Suppressor macrophage treated with lipopolysaccharide for 1 hour (primary cell): ENCODE data around the gene UBXN4.
"Not testable (repeated sequence)": the region's sequence is repeated elsewhere in the genome, so short reads cannot be mapped to it uniquely, and the experiment has no call there.

Experiments
- DNase-seq, 3 donors: peaks; one replicate each; pipeline ENCODE4 v3.0.0-alpha.2; 2020 to 2022

The UBXN4 gene, protein sequence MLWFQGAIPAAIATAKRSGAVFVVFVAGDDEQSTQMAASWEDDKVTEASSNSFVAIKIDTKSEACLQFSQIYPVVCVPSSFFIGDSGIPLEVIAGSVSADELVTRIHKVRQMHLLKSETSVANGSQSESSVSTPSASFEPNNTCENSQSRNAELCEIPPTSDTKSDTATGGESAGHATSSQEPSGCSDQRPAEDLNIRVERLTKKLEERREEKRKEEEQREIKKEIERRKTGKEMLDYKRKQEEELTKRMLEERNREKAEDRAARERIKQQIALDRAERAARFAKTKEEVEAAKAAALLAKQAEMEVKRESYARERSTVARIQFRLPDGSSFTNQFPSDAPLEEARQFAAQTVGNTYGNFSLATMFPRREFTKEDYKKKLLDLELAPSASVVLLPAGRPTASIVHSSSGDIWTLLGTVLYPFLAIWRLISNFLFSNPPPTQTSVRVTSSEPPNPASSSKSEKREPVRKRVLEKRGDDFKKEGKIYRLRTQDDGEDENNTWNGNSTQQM

DNA sequence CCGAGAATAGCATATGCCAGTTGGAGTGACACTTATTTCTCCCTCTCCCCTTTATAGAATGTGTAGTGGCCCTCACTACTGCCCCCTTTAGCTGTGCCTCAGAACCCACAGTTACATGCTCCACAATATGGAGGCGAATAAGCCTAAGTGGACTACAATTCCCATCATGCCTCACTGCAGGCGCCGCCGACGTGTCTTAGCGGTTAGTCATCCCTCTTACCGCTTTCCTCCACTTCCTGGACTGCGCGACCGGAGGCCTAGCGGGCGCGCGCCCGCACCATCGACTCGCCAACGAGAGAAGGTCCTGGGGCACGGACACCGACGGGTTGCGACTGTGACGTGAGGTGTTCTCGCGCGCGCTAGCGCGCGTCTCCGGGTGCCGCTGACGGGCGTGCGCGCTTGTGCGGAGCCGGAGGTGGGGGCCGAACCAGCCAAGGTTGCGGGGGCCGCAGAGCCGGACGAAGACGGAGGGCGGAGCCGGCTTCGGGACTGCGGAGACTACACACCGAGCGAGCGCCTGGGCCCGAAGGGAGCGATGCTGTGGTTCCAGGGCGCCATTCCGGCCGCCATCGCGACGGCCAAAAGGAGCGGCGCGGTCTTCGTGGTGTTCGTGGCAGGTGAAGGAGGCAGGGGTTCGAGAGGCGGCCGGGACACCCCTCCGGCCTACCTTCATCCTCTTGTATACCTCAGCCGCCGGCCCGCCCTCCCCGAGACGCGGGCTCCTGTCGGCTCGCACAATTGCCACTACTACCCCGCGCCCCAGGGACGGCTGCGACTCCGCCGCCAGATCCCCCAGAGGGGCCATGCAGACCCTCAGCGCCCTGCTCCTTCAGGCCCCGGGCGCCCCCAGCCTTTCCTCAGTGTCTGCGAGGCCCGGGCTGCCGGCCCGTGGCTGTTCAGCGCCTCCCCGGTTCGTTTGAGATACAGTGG is at the start of gene UBXN4:
Gene UBXN4, plus strand, starts transcription at position 461 of the 930 bp plus-strand sequence. Its CDS starts 75 bp downstream, at position 536.
- DNase-seq, result peak; percentile 98 to 99 (median 99)

DNA sequence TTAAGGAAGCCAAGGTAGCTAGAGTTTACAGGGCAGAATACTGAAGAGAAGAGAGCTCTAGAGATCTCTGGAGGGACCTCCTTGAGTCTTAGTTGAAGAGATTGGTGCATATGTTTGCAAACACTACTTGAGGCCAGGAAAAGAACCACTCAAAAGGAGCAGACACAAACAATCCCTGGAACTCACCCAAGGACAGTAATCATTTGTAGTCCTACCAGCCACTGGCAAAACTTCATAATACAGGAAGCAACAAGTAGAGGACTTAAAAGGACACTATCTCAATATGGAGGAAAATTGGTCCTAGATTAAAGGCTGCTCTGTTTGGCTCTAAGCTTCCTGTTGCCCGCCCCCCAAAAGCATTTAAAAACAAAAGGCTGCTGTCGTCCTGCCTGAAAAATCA is 46.9 kb upstream of the UBXN4 start:
- DNase-seq, result no peak

DNA sequence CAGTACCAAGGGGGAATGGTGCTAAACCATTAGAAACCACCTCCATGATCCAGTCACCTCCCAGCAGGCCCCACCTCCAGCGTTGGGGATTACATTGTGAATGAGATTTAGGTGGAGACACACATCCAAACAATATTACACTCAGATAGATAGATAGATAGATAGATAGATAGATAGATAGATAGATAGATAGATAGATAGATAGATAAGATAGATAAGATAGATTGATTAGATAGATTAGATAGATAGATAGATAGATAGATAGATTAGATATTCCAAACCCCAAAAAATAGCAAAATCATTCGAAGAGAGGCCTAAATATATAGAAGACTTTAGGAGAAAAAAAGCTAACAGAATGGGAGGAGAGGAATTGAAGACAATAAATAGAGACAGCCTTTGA is 42.8 kb upstream of the UBXN4 start:
- DNase-seq, result no peak

DNA sequence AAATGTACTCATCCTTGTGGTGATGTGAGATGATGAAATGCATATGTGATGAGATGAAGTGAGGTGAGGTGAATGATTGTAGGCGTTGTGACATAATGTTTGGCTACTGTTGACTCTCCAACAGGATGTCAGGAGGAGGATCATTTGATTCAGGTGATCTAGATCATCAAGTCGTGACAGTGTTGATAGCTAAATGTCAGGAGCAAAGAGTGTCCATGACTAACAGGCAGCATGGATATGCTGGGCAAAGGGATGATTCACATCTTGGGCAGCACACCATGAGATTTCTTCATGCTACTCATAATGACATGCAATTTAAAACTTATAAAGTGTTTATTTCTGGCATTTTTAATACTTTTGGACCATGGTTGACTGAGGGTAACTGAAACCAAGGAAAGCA is 40.2 kb upstream of the UBXN4 start:
- DNase-seq, result peak in 1 of 3 donors; percentile 24

DNA sequence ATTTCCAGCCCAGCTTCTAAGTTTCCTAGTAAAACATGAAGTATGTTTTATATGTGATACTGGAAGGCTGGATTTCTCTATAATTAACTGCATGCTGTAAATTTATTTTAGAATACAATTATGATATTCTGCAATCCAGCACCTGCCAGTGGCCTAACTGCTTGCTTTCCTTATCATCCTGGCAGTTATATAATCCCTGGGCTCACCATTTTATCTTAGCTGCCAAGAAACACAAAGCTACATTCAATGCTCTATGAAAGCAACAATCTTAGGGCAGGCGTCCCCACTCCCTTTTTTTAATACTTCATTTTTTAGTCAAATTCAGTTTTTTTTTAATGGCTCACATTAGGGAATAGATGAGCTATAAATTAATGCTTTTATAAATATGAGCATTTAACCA is 38.4 kb upstream of the UBXN4 start:
- DNase-seq, result no peak

DNA sequence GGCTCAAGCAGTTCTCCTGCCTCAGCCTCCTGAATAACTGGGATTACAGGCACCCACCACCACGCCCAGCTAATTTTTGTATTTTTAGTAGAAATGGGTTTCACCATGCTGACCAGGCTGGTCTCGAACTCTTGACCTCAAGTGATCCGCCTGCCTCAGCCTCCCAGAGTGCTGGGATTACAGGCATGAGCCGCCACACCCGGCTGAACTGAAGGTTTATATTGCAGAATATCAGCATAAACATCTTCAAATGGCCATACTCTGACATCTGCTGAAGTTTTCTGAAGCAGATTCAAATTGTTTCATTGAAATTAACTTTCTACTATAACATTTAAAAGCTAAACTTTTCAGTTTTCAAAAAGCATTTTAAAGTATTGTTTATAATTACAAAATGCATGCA is 37.6 kb upstream of the UBXN4 start:
- DNase-seq, result not testable (repeated sequence)

DNA sequence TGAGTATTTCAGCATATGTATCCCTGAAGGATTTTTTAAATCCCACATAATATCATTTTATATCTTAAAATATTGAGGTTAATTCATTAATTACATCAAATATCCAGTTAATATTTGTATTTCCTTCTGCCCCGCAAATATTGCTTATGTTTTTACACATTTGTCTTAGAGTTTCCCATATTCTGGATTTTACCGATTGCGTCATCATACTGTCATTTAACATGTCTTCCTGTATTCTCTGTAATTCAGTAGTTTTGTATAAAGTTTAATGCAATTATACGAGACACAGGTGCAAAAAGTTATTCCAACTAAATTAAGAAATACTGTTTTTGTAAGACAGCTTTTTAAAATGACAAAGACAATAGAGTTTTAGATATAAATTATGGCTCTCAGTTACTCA is 33.5 kb upstream of the UBXN4 start:
- DNase-seq, result no peak

DNA sequence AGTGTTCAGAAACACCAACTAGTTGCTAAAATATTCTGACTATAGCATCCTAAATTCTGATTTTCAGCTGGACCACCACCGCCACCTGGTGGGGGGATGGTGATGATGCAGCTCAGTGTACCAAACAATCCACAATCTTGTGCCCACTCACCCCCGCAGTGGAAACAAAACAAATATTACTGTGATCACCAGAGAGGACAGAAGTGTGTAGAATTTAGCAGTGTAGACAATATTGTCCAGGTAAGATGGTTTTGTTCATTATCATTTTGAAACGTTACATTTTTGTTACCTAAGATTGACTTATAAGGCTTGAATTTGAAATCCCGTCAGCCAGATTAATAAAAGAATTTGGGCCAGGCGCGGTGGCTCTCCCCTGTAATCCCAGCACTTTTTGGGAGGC is 31.7 kb upstream of the UBXN4 start:
- peak; percentile 69 to 75 (median 70) for DNase-seq

DNA sequence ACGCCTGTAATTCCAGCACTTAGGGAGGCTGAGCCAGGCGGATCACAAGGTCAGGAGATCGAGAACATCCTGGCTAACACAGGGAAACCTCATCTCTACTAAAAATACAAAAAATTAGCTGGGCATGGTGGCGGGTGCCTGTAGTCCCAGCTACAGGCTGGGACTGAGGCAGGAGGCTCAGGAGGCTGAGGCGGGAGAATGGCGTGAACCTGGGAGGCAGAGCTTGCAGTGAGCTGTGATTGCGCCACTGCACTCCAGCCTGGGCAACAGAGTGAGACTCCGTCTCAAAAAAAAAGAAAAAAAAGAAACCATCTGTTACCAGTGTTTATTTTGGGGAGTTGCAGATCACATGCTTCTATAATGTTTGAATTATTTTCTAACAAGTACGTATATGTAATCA is 26.6 kb upstream of the UBXN4 start:
- DNase-seq, result not testable (repeated sequence)

DNA sequence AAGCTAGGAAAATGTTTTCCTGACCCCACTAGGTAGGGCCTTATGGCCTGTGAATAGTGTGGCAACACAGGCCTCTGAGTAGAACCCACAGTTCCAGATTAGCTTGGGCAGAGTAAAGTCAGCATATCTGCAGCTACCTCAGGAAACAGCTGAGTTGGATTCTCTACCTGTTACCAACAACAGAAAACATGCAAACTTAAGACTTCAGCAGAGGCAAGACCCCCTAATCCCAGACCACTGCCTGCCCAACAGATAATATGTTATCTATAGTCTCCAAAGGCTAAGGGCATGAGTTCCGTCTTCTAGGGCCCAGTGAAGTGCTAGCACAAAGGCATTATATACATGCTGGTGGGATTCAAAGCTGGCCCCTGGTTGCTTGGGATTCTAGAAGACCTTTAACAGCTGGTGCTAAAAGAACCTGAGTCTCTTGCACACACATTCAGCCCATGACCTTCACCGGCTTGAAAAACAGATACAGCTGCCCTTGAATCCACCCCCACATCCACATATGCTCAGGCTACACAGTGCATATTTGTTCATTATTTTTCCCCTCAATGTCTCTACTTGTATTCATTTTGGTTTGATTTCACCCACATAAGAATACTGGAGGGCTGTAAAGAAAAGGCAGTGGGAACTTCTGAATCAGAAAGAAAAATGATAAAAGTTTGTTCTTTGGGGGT is 13.5 kb upstream of the UBXN4 start:
- no peak for DNase-seq

DNA sequence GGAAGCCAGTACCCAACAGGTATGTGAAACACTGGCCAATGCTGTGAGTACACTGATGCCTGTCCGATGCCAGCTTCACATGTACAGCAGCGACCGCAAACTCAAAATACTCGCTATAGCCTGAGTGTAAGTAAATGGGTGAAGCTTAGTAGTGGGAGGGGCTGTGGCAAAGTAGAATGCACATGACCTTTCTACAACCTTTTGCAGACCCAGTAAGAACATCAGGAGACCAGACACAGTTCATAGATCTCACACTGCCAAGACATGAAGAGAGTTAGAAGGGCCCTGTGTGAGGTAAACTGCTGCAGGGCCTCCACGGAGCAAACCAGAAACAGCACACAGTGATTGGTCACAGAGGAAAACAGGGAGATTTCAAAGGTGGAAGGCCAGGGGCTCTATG is 9.1 kb upstream of the UBXN4 start:
- DNase-seq, result no peak

DNA sequence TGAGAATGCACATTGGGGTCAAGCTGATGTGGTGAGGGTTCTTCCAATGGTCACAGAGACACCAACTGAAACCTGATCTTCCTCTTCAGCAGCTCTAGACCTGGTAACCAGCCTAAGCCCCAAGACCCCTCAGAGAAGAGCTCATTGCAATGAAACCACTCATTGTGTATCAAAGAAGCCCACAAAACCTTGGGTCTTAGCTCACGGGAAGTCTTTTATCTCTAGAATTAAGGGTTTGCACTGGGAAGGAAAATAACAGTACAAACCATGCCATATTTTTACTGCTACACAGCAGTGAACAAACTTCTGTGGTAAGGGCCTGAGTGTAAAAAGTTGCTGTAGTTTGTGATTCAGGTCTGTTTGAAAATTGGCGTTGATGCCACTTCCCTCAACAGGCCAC is 8.6 kb upstream of the UBXN4 start:
- DNase-seq, result no peak

DNA sequence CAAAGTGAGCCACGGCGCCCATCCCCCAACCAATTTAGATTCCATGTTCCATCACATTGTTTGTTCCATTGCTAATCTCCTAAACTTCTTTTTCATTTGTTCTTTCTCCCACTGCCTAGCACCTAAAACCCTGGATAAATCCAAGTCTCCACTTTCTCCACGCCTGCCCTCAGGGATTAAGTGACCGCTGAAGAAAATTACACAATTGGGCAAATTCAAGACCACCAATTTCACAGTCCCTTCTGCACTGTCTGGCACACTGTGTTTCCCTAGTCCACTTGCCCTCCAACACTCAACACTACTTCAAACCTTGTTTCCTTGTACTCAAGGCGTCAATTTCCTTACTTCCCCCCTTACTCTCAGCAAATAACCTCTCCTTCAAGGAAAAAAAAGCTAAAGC is 5.1 kb upstream of the UBXN4 start:
- no peak for DNase-seq

DNA sequence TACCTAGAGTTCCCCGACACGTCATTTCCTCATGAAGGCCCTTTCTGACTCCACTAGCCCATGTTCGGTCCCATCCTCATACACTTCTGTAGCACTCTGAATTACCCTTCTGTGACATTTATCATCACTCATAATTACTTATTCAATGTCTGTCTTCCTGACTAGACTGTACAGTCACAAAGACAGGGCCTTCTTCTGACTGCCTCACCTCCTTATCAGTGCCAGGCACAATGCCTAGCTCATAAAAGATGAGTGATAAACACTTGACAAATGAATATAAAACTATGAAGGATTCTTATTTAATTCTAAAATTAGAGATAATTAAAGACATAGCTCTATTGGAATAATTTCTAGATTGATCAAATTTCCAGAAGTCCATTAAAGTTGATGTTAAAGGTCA is 1.4 kb upstream of the UBXN4 start:
- DNase-seq, result no peak

DNA sequence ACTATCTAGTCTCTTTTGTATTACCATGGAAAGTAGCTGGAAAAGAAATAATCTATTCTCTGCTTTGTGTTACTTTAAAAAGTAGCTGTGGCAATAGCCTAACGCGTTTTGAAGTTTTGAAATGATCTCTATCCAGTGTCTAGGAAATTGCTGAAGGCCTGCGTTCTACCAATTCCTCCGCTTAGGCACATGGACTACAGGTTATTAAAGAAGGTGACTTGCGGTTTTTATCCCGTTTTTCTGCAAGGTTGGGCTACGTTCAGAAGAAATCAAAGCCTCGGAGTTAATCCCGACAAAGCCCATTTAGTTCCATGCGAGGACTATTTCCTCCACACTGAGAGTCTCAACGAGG is 636 bp upstream of the UBXN4 start:
- DNase-seq, result no peak

DNA sequence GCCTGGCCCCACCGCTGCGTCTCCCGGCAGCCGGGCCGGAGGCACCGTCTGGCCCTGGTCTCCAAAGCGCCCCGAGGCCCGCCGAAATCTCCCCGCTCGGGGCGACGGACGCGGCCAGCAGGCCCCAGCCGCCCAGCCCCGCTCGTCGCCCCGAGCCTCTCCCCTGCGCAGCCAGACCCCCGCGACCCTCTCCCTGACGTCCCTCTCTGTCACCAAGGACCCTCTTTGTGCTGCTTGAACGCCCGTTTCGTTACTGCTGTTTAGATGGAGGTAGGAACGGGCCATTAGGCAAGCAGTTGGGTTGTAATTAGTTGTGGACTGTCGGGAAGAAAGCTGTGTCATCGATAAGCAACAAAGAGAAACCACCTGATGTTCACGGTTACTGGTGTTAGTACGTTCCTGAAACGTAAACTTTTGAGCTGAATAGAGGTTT is 686 bp downstream of the UBXN4 start:
- peak; percentile 54 to 65 (median 61) for DNase-seq

DNA sequence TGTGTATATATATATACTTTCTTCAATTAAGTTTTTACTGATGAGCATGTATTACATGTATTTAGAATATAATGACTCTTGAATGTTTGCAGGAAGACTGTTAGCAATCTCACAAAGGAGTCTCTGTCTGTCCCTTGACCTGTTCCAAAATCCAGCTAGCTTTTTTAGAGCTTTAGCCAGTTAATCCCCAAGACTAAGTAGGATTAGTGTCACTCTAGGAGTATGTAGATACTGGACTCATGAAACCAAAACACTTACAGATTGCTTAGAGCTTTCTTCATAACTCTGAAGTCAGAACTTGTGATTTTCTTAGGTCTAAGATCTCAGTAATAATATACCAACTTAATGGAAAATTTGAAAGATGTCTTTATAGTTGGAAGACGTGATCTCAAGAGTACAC is 2.2 kb downstream of the UBXN4 start:
- no peak for DNase-seq

DNA sequence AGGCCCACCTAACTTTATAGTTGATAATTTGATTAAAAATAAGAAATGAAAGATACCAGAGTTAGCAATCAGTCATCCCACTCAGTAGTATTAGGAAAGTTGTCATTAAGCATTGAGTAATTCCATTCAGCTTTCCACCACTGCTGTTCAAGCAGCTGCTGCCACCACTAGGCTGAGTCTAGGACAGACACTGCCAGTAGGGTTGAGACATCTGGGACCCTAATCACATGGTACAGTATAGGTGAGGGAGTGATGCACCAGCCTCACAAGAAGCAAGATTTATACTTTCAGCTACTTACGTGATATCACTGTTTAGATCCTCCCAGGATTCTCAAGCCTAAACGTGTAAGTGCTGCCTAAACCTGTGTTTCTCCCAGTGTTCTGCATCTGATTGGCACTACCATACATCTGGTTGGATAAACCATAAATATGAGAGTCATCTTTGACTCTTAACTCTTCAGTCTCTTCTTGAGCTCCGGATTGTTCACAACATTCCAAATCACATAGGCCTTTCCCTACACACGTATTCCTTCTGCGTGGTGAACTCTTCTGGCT is 3.2 kb downstream of the UBXN4 start:
- DNase-seq, result peak; percentile 44 to 58 (median 51)

DNA sequence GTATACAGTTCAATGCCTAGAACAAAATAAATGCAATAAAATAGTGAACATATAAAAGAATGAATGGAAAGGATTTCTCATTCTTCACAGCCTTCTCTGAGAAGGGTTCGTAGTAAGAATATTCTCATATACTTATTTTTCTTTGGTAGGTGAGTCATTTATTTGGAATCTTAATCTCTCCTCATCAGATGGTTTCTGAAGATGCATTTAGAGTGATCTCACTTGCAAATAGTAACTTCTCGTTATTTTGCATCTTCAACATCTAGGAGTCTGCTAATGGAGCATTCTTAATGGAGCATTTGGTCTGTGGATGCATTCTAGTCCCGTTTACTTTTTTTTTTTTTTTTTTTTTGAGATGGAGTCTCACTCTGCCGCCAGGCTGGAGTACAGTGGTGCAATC is 3.9 kb downstream of the UBXN4 start:
- no peak for DNase-seq

DNA sequence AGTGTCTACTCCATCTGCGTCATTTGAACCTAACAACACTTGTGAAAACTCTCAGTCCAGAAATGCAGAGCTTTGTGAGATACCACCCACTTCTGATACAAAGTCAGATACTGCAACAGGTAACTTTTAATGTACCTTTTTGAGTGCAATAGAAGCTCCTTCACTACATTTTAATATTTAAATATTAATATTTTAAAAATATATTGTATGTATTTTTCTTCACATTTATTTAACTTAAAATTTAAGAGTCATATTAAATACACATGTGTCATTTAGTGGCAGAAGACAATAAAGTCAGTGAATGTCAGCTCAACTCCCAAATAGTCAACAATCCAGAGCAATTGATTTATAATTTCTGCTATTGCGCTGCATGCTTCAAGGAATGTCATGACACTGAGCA is 13.9 kb downstream of the UBXN4 start:
- no peak for DNase-seq

DNA sequence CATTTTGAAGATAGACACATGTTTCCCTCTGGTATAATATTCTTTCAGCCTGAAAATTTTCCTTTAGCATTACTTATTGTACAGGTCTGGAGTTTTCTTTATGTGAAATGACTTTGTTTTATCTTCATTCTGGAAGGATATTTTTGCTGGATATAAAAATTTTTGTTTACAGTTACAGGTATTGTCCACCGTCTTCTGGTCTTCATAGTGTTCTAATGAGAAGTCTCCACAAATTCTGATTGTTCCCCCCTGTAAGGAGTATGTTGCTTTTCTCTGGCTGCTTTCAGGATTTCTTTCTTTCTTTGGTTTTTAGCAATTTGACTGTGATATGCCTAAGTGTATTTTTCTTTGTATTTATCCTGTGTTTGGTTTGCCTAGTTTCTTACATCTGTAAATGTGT is 15.0 kb downstream of the UBXN4 start:
- no peak for DNase-seq

DNA sequence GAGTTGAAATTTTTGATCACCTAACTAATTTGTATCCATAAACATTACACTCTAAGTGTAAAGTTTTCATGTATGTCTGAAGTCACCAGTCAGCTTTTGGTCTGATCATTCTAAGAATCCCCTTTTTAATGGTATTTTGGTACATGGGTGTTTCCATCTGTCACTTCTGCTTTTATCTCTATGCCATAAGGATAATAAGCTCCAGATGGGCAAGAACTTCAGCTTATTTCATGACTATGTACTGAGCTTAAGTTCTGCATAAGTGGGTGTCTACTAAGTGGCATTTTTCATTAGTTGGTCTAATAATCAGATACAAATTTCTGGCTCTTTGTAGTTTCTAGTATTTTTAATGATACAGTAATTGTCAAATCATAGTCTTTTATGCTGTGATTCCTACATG is 20.4 kb downstream of the UBXN4 start:
- DNase-seq, result peak in 2 of 3 donors; percentile 25 to 38

DNA sequence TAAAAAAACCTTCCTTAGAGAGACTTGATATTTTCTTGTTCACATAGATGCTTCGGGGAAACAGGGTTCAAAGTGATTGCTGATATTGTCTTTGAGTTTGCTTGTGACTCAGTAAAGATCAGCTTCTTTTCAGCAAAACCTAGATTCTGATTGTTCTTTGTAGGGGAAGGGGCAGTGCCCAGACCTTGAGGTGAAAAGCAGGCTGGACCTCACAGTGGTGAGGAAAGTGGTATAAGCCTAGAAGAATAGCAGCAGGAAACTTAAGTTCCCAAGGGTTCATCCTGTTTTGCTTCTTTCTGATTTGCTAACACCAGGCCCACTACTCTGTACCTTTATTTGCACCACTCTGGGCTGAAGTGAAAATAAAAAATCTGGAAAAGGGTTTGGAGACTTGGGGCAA is 20.9 kb downstream of the UBXN4 start:
- DNase-seq, result no peak
